Middle frontal gyrus (tissue), 1 donor: ENCODE data around the gene DLL1.

Experiments used
- DNase-seq: peaks from one replicate; pipeline ENCODE4 v3.0.0-alpha.2; 2015; ENCODE audit warnings: low spot score; ENCODE audit errors: extremely low spot score

The DLL1 gene

GRCh38 chr6:170295510-170296422, 4.9 kb upstream of the DLL1 start:
- no peak for DNase-seq

- no peak for DNase-seq
Measured at GRCh38 chr6:170294813-170295509, 4.1 kb upstream of the DLL1 start.

GRCh38 chr6:170294298-170294730, 3.4 kb upstream of the DLL1 start:
- no peak for DNase-seq

- no peak for DNase-seq
Measured at GRCh38 chr6:170293341-170294231, 2.7 kb upstream of the DLL1 start.

GRCh38 chr6:170292407-170293158, 1.7 kb upstream of the DLL1 start:
- no peak for DNase-seq

- no peak for DNase-seq
Measured at GRCh38 chr6:170292111-170292406, 1.2 kb upstream of the DLL1 start.

GRCh38 chr6:170291271-170292110, 613 bp upstream of the DLL1 start:
- peak; percentile 75 for DNase-seq

GRCh38 chr6:170289951-170290295, 955 bp downstream of the DLL1 start:
- DNase-seq, result no peak

GRCh38 chr6:170289180-170289931, 1.5 kb downstream of the DLL1 start:
- DNase-seq, result no peak

GRCh38 chr6:170288852-170289179, 2.1 kb downstream of the DLL1 start:
- no peak for DNase-seq

GRCh38 chr6:170288091-170288631, 2.7 kb downstream of the DLL1 start:
- DNase-seq, result no peak

GRCh38 chr6:170287371-170287876, 3.5 kb downstream of the DLL1 start:
- DNase-seq, result no peak

- no peak for DNase-seq
Measured at GRCh38 chr6:170286934-170287265, 4.0 kb downstream of the DLL1 start.

GRCh38 chr6:170286246-170286933, 4.5 kb downstream of the DLL1 start:
- no peak for DNase-seq

- no peak for DNase-seq
Measured at GRCh38 chr6:170285482-170285881, 5.4 kb downstream of the DLL1 start.

- no peak for DNase-seq
Measured at GRCh38 chr6:170284866-170285469, 5.9 kb downstream of the DLL1 start.

GRCh38 chr6:170284126-170284773, 6.6 kb downstream of the DLL1 start:
- no peak for DNase-seq
